ENCODE measurements around the gene CCDC92.
"Not testable (repeated sequence)": the region's sequence is repeated elsewhere in the genome, so short reads cannot be mapped to it uniquely, and the experiment has no call there.

Gene CCDC92

DNA sequence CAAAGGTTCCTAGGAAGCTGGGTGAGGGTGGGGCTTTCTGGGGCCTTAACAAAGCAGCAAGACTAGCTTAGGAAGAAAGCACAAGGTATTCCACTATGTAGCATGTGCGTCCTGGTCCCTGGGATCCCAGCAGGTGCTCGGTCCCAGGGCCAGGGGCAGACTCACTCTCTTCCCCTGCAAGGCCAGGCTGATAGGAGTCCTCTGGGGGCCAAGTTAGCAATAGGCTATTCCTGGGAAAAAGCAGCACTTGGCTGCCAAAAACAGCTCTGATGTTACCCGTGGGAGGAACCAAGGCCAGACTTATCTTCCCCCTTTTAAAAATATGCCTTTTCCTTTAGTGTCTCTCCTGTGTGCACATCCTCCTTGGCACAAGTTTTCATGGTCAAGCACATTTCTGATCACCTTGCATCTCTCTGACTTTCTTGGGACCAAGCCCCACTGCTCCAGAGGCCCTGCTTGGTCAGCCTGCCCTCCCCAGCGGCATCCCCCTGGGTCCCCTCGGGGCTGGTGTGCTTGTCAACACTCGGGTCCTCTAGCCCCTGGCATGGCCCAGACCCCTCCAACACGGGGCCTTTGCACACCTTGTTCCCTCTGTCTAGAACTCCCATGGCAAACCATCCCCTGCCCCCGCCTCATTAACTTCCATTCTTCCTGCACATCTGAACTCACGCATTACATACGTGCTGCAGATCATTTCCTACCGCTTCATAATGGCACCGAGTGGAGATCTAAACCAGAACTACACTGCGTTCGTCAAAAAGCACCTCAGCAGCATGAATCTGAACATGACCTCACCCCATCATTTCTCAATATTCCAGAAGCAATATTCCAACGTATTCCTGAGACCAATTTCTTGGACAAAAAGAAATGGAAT is 21.9 kb downstream of the CCDC92 start:
- DNase-seq (ENCODE audit: low read depth in 3 of 3, low spot score in 1 of 3) = no peak

GRCh38 chr12:123949770-123950165 is 22.9 kb downstream of the CCDC92 start:
- no peak for DNase-seq (ENCODE audit: low read depth in 3 of 3, low spot score in 1 of 3)

- no peak for DNase-seq (ENCODE audit: low read depth in 3 of 3, low spot score in 1 of 3)
These were observed 23.5 kb downstream of the CCDC92 start for GRCh38 chr12:123948796-123949769.

GRCh38 chr12:123948401-123948795 is 24.2 kb downstream of the CCDC92 start:
- no peak for DNase-seq (ENCODE audit: low read depth in 3 of 3, low spot score in 1 of 3)

- DNase-seq (ENCODE audit: low read depth in 3 of 3, low spot score in 1 of 3) = not testable (repeated sequence)
These were observed 25.1 kb downstream of the CCDC92 start for GRCh38 chr12:123947531-123947930.

DNA sequence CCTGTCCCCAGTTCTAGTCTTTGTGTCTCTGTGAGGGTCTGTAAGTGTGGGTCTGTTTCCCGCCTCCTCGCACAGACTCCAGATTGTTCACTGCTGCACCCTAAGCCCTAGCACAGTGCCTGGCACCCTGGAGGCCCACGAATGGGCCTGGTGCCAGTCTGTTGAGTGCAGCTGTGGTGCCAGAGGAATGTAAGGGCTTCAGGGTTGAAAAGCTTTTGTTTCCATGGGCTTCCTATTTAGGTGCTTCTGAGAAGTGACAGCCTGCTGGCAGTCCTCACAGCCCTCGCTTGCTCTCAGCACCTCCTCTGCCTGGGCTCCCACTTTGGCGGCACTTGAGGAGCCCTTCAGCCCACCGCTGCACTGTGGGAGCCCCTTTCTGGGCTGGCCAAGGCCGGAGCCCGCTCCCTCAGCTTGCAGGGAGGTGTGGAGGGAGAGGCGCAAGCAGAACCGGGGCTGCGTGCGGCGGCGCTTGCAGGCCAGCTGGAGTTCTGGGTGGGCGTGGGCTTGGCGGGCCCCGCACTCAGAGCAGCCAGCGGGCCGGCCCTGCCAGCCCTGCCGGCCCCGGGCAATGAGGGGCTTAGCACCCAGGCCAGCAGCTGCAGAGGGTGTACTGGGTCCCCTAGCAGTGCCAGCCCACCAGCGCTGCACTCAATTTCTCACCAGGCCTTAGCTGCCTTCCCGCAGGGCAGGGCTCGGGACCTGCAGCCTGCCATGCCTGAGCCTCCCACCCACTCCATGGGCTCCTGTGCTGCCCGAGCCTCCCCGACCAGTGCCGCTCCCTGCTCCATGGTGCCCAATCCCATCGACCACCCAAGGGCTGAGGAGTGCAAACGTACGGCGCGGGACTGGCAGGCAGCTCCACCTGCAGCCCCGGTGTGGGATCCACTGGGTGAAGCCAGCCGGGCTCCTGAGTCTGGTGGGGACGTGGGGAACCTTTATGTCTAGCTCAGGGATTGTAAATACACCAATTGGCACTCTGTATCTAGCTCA is 25.8 kb downstream of the CCDC92 start:
- DNase-seq (ENCODE audit: low read depth in 3 of 3, low spot score in 1 of 3) = not testable (repeated sequence)

GRCh38 chr12:123946152-123946515 is 26.5 kb downstream of the CCDC92 start:
- no peak for DNase-seq (ENCODE audit: low read depth in 3 of 3, low spot score in 1 of 3)

DNA sequence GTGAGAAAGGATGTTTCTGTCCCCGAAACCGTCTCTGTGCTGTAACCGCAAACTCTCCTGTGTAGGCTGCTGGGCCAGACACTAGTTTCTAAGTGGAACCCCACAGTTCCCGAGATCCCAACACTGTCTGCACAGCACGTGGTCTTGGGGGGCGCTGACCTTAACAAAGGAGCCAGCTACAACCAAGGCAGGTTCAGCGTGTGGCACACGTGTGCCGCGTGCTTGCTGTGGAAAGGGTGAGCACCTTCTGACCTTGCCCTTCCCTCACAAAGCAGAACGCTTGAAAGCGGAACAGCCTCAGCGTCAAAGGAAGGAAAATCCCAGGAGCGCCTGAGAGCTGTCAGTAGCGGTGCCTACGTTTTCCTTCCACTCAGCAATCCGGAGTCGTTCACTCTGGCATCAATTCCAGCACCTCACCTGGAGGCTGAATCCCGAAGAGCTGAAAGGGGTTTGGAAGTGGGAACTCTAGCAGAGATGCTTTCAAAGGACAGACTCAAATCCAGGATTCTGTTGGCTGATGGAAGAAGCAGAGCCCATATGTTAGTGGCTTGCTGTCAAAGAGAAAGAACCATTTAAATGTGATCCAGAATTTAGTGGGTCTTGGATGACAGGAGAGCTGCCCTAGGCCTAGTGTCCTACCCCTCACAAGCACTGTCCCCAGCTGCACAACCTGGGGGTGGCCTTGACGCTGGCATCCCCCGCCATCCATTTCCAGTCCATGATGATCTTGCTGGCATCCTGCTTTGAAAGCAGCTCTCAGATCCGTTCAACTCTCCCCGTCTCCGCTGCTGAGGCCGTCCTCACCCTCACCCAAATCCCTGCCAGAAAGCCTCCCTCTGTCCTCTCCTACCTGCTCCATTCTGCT is 27.1 kb downstream of the CCDC92 start:
- DNase-seq (ENCODE audit: low read depth in 3 of 3, low spot score in 1 of 3) = no peak

DNA sequence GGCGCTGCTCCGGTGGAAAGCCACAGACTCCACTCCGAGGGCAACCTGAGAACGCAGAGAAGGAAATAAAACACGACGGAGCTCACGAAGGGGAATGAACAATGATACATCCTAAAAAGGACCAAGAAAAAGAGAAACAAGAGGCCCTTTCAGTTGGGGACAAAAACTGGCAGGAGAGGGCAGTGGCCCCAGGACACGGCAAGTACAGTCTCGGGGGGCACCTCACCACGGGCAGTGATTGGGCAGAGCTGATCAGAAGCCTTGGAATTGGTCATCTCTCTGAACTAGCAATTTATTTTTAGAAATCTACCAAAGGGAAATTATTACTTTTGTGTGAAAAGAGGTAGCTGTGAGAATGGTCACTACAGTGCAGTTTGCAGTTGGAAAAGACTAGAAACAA is 27.9 kb downstream of the CCDC92 start:
- no peak for DNase-seq (ENCODE audit: low read depth in 3 of 3, low spot score in 1 of 3)

GRCh38 chr12:123943816-123944215 is 28.8 kb downstream of the CCDC92 start:
- no peak for DNase-seq (ENCODE audit: low read depth in 3 of 3, low spot score in 1 of 3)

- no peak for DNase-seq (ENCODE audit: low read depth in 3 of 3, low spot score in 1 of 3)
These were observed 29.6 kb downstream of the CCDC92 start for GRCh38 chr12:123942911-123943648.

DNA sequence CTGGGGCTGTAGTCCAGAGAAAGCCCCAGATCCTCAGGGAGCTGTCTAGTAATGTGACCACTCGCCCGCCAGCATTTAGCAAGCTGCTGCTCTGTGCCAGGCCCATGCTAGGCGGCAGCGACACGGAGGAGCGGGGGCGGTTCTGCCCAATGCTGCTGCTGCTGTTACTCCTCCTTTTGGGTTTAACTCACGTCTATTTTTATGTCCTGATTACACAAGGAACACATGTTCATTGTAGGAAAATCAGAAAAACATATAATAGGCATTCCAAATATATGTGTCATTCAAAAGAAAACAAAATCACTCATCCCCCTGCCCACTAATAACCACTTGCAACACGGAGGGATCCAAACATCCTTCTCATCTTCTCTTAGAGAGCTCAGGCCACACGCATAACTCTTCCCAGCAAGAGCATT is 30.4 kb downstream of the CCDC92 start:
- DNase-seq (ENCODE audit: low read depth in 3 of 3, low spot score in 1 of 3) = no peak

DNA sequence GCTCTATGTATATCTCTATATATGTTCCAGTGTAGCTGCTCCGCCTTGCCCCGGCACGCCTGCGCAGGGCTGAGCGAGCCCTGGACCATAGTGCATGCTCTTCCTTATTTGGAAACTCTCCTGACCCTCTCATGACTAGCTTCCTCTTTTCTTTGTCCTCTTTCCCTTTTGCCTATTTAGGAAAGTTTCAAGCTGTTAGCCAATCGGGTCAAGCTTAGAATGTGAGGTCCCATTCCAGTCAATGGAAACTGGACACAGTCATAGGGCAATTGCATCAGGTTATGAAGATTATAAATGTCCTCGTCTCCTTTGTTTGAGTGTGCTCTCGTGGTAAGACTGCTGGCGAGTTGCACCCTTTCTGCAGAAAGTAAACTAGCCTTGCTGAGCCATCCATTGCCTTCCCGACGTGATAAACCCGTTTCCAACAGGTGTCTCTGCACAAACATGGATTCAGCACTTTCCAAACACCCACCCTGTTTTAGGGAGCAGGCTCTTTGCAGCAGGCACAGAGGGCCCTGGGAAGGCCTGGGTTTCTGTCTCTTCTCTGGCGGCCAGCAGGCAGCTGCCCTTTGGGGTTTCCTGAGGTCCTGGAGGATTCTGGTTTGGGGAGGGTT is 30.9 kb downstream of the CCDC92 start:
- DNase-seq (ENCODE audit: low read depth in 3 of 3, low spot score in 1 of 3) = no peak

- DNase-seq (ENCODE audit: low read depth in 3 of 3, low spot score in 1 of 3) = no peak
These were observed 31.6 kb downstream of the CCDC92 start for GRCh38 chr12:123941000-123941399.

DNA sequence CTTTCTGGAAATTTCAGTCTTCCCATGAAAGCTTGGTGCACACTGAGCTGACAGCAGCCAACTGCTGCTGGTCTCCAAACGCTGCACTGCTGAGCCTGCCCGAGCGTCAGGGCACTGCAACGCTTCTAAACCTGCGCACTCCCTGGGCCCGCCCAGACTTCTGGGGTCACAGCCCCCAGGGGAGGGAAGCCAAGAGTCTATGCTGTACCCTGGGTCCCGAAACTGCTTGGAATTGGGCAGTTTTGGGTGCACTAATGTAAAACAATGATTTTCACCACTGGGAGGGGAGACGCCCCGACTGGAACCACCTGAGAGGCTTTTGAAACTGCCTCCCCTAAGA is 32.0 kb downstream of the CCDC92 start:
- DNase-seq (ENCODE audit: low read depth in 3 of 3, low spot score in 1 of 3) = no peak

DNA sequence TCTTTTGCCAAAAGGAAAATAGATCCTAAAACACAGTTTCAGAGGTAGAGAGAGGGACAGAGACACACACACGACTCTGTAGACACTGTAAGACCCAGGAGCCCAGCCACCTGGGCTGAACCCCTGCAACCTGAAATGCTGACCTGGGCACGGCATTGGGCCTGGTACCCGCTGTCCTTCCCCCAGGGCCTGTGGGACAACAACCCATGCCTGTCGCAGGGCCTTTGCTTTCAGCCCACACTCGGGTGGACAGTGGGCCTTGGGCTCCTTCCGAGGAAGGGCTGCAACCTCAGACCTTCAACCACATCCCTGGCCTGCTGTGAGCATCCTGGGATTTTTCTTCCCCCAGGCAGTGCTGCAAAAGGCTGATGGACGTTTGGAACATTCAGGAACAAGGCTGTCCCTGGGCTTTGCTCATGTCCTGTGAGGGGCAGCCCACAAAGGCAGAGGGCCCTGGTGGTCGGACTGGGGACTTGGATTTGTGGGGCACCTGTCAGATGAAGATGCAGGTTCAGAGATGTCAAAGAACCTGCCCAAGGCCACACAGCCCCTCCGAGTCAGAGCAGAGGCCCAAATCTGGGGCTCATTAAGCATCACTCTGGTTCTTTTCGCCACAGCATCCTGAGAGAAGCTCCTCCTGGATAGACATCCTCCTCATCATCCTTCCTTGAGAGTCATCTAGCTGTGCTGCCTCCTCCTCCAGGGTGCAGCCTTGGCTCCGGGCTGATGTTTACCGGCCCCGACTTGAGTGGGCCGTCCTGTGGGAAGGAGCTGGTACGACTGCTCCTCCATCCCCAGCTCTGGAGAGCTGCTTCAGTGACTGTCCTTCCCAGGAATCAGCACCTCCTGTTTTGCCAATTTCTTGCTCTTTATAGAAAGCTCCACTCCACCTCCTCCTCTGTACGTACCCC is 32.7 kb downstream of the CCDC92 start:
- DNase-seq (ENCODE audit: low read depth in 3 of 3, low spot score in 1 of 3) = no peak

- DNase-seq (ENCODE audit: low read depth in 3 of 3, low spot score in 1 of 3) = no peak
These were observed 33.8 kb downstream of the CCDC92 start for GRCh38 chr12:123938679-123939480.

Measured in stimulated activated CD4-positive, alpha-beta T cell treated with anti-CD3 and anti-CD28 coated beads, TNF-alpha, amount 100 ng/mL, for 1 hour (primary cell).